Measurements from ENCODE around the gene TNRC6A. TPM values are rescaled to one million over a fixed set of nuclear protein-coding genes. Genes with fewer than 3 reads are reported as not detected.
"Not testable (repeated sequence)": the region's sequence is repeated elsewhere in the genome, so short reads cannot be mapped to it uniquely, and the experiment has no call there.

TNRC6A gene
- total RNA-seq, 6 experiments from 2014 or later: 40.7 to 49.3 (median 41.7) TPM

GRCh38 chr16:24800586-24800985 is 71.1 kb downstream of the TNRC6A start:
- H3K4me1 Mint-ChIP-seq (ENCODE audit: low read depth): peaks cover 15% of the 10 kb centered on the region
- DNase-seq: peak; percentile 9
- no peaks in the 10 kb centered on the region for H3K9me3 Mint-ChIP-seq
- no peak overlapping the region for H3K4me3 Mint-ChIP-seq
- peak overlapping the region; percentile 52; the same call in 1 of the 2 replicates for H3K27ac Mint-ChIP-seq
- peak; percentile 48 for TF ChIP-seq CTCF (IDR thresholded peaks at IDR 0.05)
- H3K36me3 Mint-ChIP-seq (ENCODE audit: low read depth): peaks cover 55% of the 10 kb centered on the region
- no peaks in the 10 kb centered on the region; the same call in 1 of the 2 replicates for H3K27me3 Mint-ChIP-seq (ENCODE audit: insufficient read depth)

GRCh38 chr16:24801761-24802302 is 72.4 kb downstream of the TNRC6A start:
- Mint-ChIP-seq H3K36me3 (ENCODE audit: low read depth) (peaks cover 53% of the 10 kb centered on the region), H3K9me3 (no peaks in the 10 kb centered on the region), H3K27me3 (ENCODE audit: insufficient read depth) (no peaks in the 10 kb centered on the region; the same call in 1 of the 2 replicates), H3K4me3 (no peak overlapping the region), H3K4me1 (ENCODE audit: low read depth) (peaks cover 15% of the 10 kb centered on the region), H3K27ac (no peak overlapping the region)
- no peak for DNase-seq
- TF ChIP-seq CTCF (IDR thresholded peaks at IDR 0.05): no peak

- peaks cover 14% of the 10 kb centered on the region for H3K4me1 Mint-ChIP-seq (ENCODE audit: low read depth)
- no peaks in the 10 kb centered on the region; the same call in 1 of the 2 replicates for H3K27me3 Mint-ChIP-seq (ENCODE audit: insufficient read depth)
- no peaks in the 10 kb centered on the region for H3K9me3 Mint-ChIP-seq
- no peak overlapping the region for H3K27ac Mint-ChIP-seq
- TF ChIP-seq CTCF (IDR thresholded peaks at IDR 0.05): no peak
- DNase-seq: no peak
- H3K4me3 Mint-ChIP-seq: no peak overlapping the region
- peaks cover 58% of the 10 kb centered on the region for H3K36me3 Mint-ChIP-seq (ENCODE audit: low read depth)
Observed at GRCh38 chr16:24805484-24805883, 76.0 kb downstream of the TNRC6A start.

- DNase-seq: no peak
- no peaks in the 10 kb centered on the region for H3K9me3 Mint-ChIP-seq
- no peaks in the 10 kb centered on the region; the same call in 1 of the 2 replicates for H3K27me3 Mint-ChIP-seq (ENCODE audit: insufficient read depth)
- no peak overlapping the region for H3K4me3 Mint-ChIP-seq
- H3K27ac Mint-ChIP-seq: no peak overlapping the region
- no peak for TF ChIP-seq CTCF (IDR thresholded peaks at IDR 0.05)
- H3K4me1 Mint-ChIP-seq (ENCODE audit: low read depth): no peaks in the 10 kb centered on the region
- peaks cover 47% of the 10 kb centered on the region for H3K36me3 Mint-ChIP-seq (ENCODE audit: low read depth)
Observed at GRCh38 chr16:24807301-24807700, 77.8 kb downstream of the TNRC6A start.

GRCh38 chr16:24810951-24811843 is 81.7 kb downstream of the TNRC6A start:
- no peaks in the 10 kb centered on the region for H3K4me1 Mint-ChIP-seq (ENCODE audit: low read depth)
- no peaks in the 10 kb centered on the region for H3K27me3 Mint-ChIP-seq (ENCODE audit: insufficient read depth)
- no peaks in the 10 kb centered on the region for H3K9me3 Mint-ChIP-seq
- no peak overlapping the region; the same call in 1 of the 2 replicates for H3K27ac Mint-ChIP-seq
- H3K4me3 Mint-ChIP-seq: no peak overlapping the region
- peaks cover 52% of the 10 kb centered on the region for H3K36me3 Mint-ChIP-seq (ENCODE audit: low read depth)
- no peak for DNase-seq
- TF ChIP-seq CTCF (IDR thresholded peaks at IDR 0.05): peak; percentile 24; the same call in 1 of the 2 replicates

GRCh38 chr16:24812813-24813212 is 83.4 kb downstream of the TNRC6A start:
- not testable (repeated sequence) for H3K27ac Mint-ChIP-seq; H3K4me1 Mint-ChIP-seq (ENCODE audit: low read depth); H3K4me3 Mint-ChIP-seq; H3K9me3 Mint-ChIP-seq; DNase-seq; H3K27me3 Mint-ChIP-seq (ENCODE audit: insufficient read depth)
- peaks cover 41% of the 10 kb centered on the region for H3K36me3 Mint-ChIP-seq (ENCODE audit: low read depth)

Data from HFFc6 (cell line).